Cardiac fibroblast (primary cell): ENCODE data around the gene DGKZ.
"Not testable (repeated sequence)": the region's sequence is repeated elsewhere in the genome, so short reads cannot be mapped to it uniquely, and the experiment has no call there.

Experiments
- DNase-seq, 2 donors: peaks; one replicate each; pipeline versions ENCODE4 v3.0.0 to v3.0.0-alpha.2; 2010; ENCODE audit warnings: low read depth in 2 of 2
- H3K4me3 ChIP-seq, 2 donors: replicated peaks in 1 of 2; 1 replicate in 1 of 2; 2 replicates in 1 of 2; pipeline ENCODE4 v1.5.1; 2011; ENCODE audit warnings: low read depth in 2 of 2, low read length in 2 of 2, mild to moderate bottlenecking in 2 of 2, moderate library complexity in 1 of 2
- CTCF ChIP-seq: IDR thresholded peaks from one replicate; pipeline ENCODE4 v1.5.1; 2011; ENCODE audit warnings: low read depth, mild to moderate bottlenecking, low read length, inconsistent platforms

DGKZ gene

GRCh38 chr11:46366260-46366659, 19.0 kb downstream of the DGKZ start:
- H3K4me3 ChIP-seq, result no peak overlapping the region
- DNase-seq, result no peak
- TF ChIP-seq CTCF, result no peak

- DNase-seq, result no peak
- H3K4me3 ChIP-seq, result no peak overlapping the region
- TF ChIP-seq CTCF, result no peak
These were observed 19.4 kb downstream of the DGKZ start for GRCh38 chr11:46366661-46367161.

DNA sequence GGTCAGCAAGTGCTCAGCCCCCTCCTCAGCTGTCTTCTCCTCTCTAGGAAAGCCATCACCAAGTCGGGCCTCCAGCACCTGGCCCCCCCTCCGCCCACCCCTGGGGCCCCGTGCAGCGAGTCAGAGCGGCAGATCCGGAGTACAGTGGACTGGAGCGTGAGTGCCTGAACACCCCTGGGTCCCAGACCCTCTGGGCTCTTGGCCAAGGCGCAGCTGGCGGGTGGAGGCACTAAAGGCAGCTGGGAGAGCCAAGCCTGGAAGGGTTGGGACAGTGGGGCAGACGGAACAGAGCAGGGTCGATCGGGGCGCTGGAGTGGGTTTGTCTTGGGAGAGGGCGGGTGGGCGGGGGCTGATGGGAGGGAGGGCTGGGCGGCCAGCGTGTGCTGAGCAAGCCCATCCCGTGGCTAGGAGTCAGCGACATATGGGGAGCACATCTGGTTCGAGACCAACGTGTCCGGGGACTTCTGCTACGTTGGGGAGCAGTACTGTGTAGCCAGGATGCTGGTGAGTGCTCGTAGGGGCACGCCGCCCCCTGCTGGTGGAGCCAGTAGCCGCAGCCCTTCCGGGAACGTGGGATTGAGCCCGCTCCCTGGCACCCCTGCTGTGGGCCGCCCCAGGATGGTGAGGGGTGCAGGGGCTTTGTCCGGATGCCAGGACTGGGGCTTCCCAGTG, 20.1 kb downstream of the DGKZ start:
- peak; percentile 91 for TF ChIP-seq CTCF
- no peak overlapping the region for H3K4me3 ChIP-seq
- DNase-seq, result peak; percentile 61 to 65

- DNase-seq, result no peak
- H3K4me3 ChIP-seq, result no peak overlapping the region
- TF ChIP-seq CTCF, result no peak
These were observed 20.6 kb downstream of the DGKZ start for GRCh38 chr11:46367916-46368267.

- peak; percentile 97 for TF ChIP-seq CTCF
- DNase-seq, result peak; percentile 80 to 83
- H3K4me3 ChIP-seq, result no peak overlapping the region
These were observed 22.3 kb downstream of the DGKZ start for GRCh38 chr11:46369458-46370152.

- DNase-seq, result no peak
These were observed 23.0 kb downstream of the DGKZ start for GRCh38 chr11:46370253-46370652.

DNA sequence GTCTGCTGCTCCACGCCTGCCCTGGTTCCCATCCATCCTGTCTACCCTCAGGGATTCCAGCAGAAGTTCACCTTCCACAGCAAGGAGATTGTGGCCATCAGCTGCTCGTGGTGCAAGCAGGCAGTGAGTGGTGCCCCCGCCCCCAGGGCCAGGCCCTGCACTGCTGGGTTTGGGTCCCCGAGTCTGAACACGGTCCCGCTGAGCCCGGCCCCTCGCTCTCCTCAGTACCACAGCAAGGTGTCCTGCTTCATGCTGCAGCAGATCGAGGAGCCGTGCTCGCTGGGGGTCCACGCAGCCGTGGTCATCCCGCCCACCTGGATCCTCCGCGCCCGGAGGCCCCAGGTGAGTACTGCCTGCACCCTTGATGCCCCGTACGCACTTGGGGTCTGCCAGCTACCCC, 24.0 kb downstream of the DGKZ start:
- not testable (repeated sequence) for H3K4me3 ChIP-seq, DNase-seq

More at GRCh38 chr11:46370253-46370652, 23.0 kb downstream of the DGKZ start:
- H3K4me3 ChIP-seq, result no peak overlapping the region
- no peak for TF ChIP-seq CTCF
